ENCODE data around the gene ZNF174.
A peak's percentile ranks its signal among the peaks of the same experiment; 100 is the strongest.

Gene ZNF174

GRCh38 chr16:3400779-3401688 lies at the start of gene ZNF174, which contains the start of gene ZSCAN32:
Gene ZNF174, plus strand, starts transcription at chr16:3401215. Its CDS starts 790 bp downstream, at chr16:3402005.
Gene ZSCAN32, minus strand, starts transcription at chr16:3401004. Its CDS starts 3,447 bp downstream, at chr16:3397557.
- peak; percentile 98 for DNase-seq

- DNase-seq = no peak
Measured at GRCh38 chr16:3355589-3355988, 45.4 kb upstream of the ZNF174 start, which contains the start of gene OR2C1. Gene OR2C1, plus strand, starts transcription at chr16:3355889. Its CDS starts 52 bp downstream, at chr16:3355941.

- no peak for DNase-seq
Measured at GRCh38 chr16:3356118-3356517, 44.9 kb upstream of the ZNF174 start.

- DNase-seq = no peak
Measured at GRCh38 chr16:3358871-3359270, 42.1 kb upstream of the ZNF174 start.

- no peak for DNase-seq
Measured at GRCh38 chr16:3362931-3363330, 38.1 kb upstream of the ZNF174 start.

GRCh38 chr16:3363793-3364192 lies 37.2 kb upstream of the ZNF174 start:
- no peak for DNase-seq

GRCh38 chr16:3364774-3365427 lies 36.1 kb upstream of the ZNF174 start:
- peak; percentile 64 for DNase-seq

GRCh38 chr16:3369073-3369472 lies 31.9 kb upstream of the ZNF174 start:
- DNase-seq = no peak

GRCh38 chr16:3375680-3376079 lies 25.3 kb upstream of the ZNF174 start:
- no peak for DNase-seq

- no peak for DNase-seq
Measured at GRCh38 chr16:3377917-3378316, 23.1 kb upstream of the ZNF174 start.

- no peak for DNase-seq
Measured at GRCh38 chr16:3383045-3383448, 18.0 kb upstream of the ZNF174 start.

- no peak for DNase-seq
Measured at GRCh38 chr16:3388325-3388724, 12.7 kb upstream of the ZNF174 start.

GRCh38 chr16:3389663-3390338 lies 11.2 kb upstream of the ZNF174 start:
- no peak for DNase-seq

- no peak for DNase-seq
Measured at GRCh38 chr16:3400446-3400778, 603 bp upstream of the ZNF174 start.

- peak; percentile 8 for DNase-seq
Measured at GRCh38 chr16:3401719-3402397, 843 bp downstream of the ZNF174 start.

GRCh38 chr16:3408561-3409197 lies 7.7 kb downstream of the ZNF174 start:
- DNase-seq = no peak

GRCh38 chr16:3413730-3414379 lies 12.8 kb downstream of the ZNF174 start:
- DNase-seq = no peak

GRCh38 chr16:3431779-3432219 lies 30.8 kb downstream of the ZNF174 start:
- DNase-seq = no peak

GRCh38 chr16:3434373-3434772 lies 33.4 kb downstream of the ZNF174 start:
- DNase-seq = no peak

- DNase-seq = no peak
Measured at GRCh38 chr16:3439637-3440036, 38.6 kb downstream of the ZNF174 start.

GRCh38 chr16:3443108-3444031 lies 42.4 kb downstream of the ZNF174 start, which contains the start of the genes NAA60 and ZNF597:
Gene NAA60, plus strand, starts transcription at chr16:3443680. Its CDS starts 32,548 bp downstream, at chr16:3476228.
Gene ZNF597, minus strand, starts transcription at chr16:3443504. Its CDS starts 351 bp downstream, at chr16:3443153.
- peak; percentile 68 for DNase-seq
